CD4-positive, alpha-beta T cell (primary cell): ENCODE measurements around the gene LRRC52. TPM values are rescaled to one million over a fixed set of nuclear protein-coding genes. Genes with fewer than 3 reads are reported as not detected.

Experiments used
- ATAC-seq: fragments of 200-7000 bp; cut with Tn5 transposase; one replicate; pipeline ENCODE4 v1.10.0; 2022; ENCODE audit warnings: mild to moderate bottlenecking; ENCODE audit not compliant: poor library complexity
- CTCF ChIA-PET: fragments of 350-600 bp; sonication (Branson Sonifier 250); formaldehyde crosslinking; loops from one replicate; lab custom pipeline; 2021; ENCODE audit warnings: antibody characterized with exemption, inconsistent platforms; lab: Charles Lee
- POLR2A ChIA-PET: fragments of 350-600 bp; sonication (Branson Sonifier 250); formaldehyde crosslinking; loops from one replicate; lab custom pipeline; 2021; ENCODE audit warnings: antibody characterized with exemption, inconsistent platforms; lab: Charles Lee
- DNase-seq, 14 experiments: peaks; one replicate each; pipeline ENCODE4 v3.0.0-alpha.2; 2013 to 2020; ENCODE audit warnings: mixed read lengths in 2 of 14
- H3K27ac ChIP-seq, 2 donors: one replicate each; pipeline versions ENCODE4 v1.5.1 to v1.7.0; 2013; ENCODE audit warnings: low read length in 2 of 2, low read depth in 1 of 2, mild to moderate bottlenecking in 1 of 2
- H3K27me3 ChIP-seq, 2 experiments: 1 replicate in 1 of 2; 2 replicates in 1 of 2; pipeline versions ENCODE4 v1.6.1 to v1.7.0; 2013; ENCODE audit warnings: low read length in 2 of 2, control low read depth in 1 of 2, mild to moderate bottlenecking in 1 of 2, moderate library complexity in 1 of 2; ENCODE audit not compliant: insufficient read depth in 2 of 2, control insufficient read depth in 1 of 2
- H3K36me3 ChIP-seq: one replicate; pipeline ENCODE4 v1.6.1; 2013; ENCODE audit warnings: low read length, control low read depth; ENCODE audit not compliant: insufficient read depth
- H3K4me1 ChIP-seq: one replicate; pipeline ENCODE4 v1.6.1; 2013; ENCODE audit warnings: low read length, control low read depth; ENCODE audit not compliant: insufficient read depth
- H3K4me3 ChIP-seq: one replicate; pipeline ENCODE4 v1.5.1; 2013; ENCODE audit warnings: mild to moderate bottlenecking, low read length, moderate library complexity
- H3K9me3 ChIP-seq, 2 experiments: 1 replicate in 1 of 2; 2 replicates in 1 of 2; pipeline versions ENCODE4 v1.6.1 to v1.7.0; 2013; ENCODE audit warnings: low read length in 2 of 2, mild to moderate bottlenecking in 2 of 2, control low read depth in 1 of 2, moderate library complexity in 1 of 2; ENCODE audit not compliant: control insufficient read depth in 1 of 2, insufficient read depth in 1 of 2
- H3K27ac Mint-ChIP-seq: one replicate; pipeline ENCODE4 v1.8.0; 2020; ENCODE audit warnings: mixed read lengths
- H3K27me3 Mint-ChIP-seq: one replicate; pipeline ENCODE4 v1.8.0; 2021; ENCODE audit warnings: mixed read lengths
- H3K36me3 Mint-ChIP-seq: one replicate; pipeline ENCODE4 v1.8.0; 2021; ENCODE audit warnings: low read depth, mixed read lengths
- H3K4me1 Mint-ChIP-seq: one replicate; pipeline ENCODE4 v1.8.0; 2021; ENCODE audit warnings: low read depth, mixed read lengths
- H3K4me3 Mint-ChIP-seq: one replicate; pipeline ENCODE4 v1.8.0; 2020; ENCODE audit warnings: mild to moderate bottlenecking, mixed read lengths
- H3K9me3 Mint-ChIP-seq: one replicate; pipeline ENCODE4 v1.8.0; 2020; ENCODE audit warnings: mixed read lengths
- intact Hi-C, 2 experiments: fragments of 100-400 bp; cut with DNase I in 1 of 2; cut with micrococcal nuclease in 1 of 2; formaldehyde crosslinking; loops; one replicate each; pipeline versions ENCODE4 v1.15.1 to v1.9.0; 2023 to 2025; cut with DNase I, micrococcal nuclease
- total RNA-seq, 174 experiments: library from RNA in 2 of 174; stranded (reverse) in 2 of 174; gene quantifications; one replicate each; pipeline ENCODE4 v1.2.3 and lab custom pipeline; 2021 to 2026
- TF ChIP-seq, protein P1 (sequence below): fragments of 200-600 bp; IDR thresholded peaks from one replicate; pipeline ENCODE4 v1.8.0; 2022; ENCODE audit warnings: antibody characterized with exemption, mild to moderate bottlenecking

The LRRC52 gene
- total RNA-seq, 2 experiments from 2014 or later: not detected

DNA sequence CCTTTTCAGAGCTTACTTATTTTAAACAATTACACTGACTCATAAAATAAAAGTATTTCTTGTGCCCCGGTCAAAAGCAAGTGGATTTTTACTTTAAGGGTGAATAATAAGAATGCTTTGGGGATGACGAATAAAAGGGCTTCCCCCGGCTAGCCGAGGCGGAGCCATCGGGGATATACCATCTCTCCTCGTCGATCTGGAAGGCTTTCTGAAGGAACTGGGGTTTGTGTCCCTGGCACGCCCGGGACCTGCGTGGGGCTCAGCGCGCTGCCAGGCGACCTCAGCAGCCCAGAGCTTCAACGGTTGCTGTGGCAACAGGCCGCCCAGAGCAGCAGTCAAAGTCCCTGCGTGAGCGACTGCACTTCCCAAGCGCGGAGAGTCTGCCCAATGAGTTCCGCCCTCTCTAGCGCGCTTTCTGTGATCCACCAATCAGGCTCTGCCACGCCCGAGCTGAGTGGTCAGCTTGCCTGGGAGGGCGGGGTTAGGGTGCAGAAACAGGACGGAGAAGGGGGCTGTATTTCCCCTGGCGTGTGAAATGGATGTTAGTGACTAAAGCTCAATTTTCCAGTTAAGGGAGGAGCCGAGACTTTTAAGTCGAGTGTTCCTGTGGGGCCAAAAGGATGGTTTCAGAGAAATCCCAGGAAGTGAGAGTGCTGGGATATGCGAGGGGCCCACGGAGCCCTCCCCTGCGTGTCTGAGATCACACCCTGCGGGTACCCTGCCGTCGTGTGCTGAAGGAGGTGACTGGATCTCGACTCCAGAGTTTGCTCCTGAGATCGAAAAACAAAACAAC, 54.3 kb downstream of the LRRC52 start:
- no peaks in the 10 kb centered on the region for H3K9me3 Mint-ChIP-seq
- H3K27ac Mint-ChIP-seq: peak overlapping the region; percentile 38
- intact Hi-C loops: no loop called here
- H3K27ac ChIP-seq: no peak overlapping the region
- DNase-seq: peak; percentile 65 to 96 (median 81)
- H3K4me3 Mint-ChIP-seq: peak overlapping the region; percentile 88
- H3K4me1 ChIP-seq: peaks cover 19% of the 10 kb centered on the region
- CTCF ChIA-PET: interaction anchor here (2.4 to 3.1 kb wide), 2 partner anchors 205 to 230 kb away, joined by 11 to 12 read pairs; no protein-coding TSS in a partner anchor
- H3K36me3 Mint-ChIP-seq: no peaks in the 10 kb centered on the region
- H3K36me3 ChIP-seq: no peaks in the 10 kb centered on the region
- peaks cover 18 to 24% of the 10 kb centered on the region in 2 experiments for H3K27me3 ChIP-seq
- H3K4me3 ChIP-seq: peak overlapping the region; percentile 58
- POLR2A ChIA-PET: interaction anchor here (1.0 to 4.0 kb wide), 4 partner anchors 33 to 204 kb away, joined by 4 to 17 read pairs (median 8); partner anchors contain the start of genes ALDH9A1, MGST3 and TMCO1
- peak; percentile 92 for ATAC-seq
- H3K4me1 Mint-ChIP-seq: peaks cover 33% of the 10 kb centered on the region
- TF ChIP-seq, protein P1, sequence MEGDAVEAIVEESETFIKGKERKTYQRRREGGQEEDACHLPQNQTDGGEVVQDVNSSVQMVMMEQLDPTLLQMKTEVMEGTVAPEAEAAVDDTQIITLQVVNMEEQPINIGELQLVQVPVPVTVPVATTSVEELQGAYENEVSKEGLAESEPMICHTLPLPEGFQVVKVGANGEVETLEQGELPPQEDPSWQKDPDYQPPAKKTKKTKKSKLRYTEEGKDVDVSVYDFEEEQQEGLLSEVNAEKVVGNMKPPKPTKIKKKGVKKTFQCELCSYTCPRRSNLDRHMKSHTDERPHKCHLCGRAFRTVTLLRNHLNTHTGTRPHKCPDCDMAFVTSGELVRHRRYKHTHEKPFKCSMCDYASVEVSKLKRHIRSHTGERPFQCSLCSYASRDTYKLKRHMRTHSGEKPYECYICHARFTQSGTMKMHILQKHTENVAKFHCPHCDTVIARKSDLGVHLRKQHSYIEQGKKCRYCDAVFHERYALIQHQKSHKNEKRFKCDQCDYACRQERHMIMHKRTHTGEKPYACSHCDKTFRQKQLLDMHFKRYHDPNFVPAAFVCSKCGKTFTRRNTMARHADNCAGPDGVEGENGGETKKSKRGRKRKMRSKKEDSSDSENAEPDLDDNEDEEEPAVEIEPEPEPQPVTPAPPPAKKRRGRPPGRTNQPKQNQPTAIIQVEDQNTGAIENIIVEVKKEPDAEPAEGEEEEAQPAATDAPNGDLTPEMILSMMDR: no peak
- H3K9me3 ChIP-seq: no peaks in the 10 kb centered on the region
- H3K27me3 Mint-ChIP-seq: peaks cover 49% of the 10 kb centered on the region

DNA sequence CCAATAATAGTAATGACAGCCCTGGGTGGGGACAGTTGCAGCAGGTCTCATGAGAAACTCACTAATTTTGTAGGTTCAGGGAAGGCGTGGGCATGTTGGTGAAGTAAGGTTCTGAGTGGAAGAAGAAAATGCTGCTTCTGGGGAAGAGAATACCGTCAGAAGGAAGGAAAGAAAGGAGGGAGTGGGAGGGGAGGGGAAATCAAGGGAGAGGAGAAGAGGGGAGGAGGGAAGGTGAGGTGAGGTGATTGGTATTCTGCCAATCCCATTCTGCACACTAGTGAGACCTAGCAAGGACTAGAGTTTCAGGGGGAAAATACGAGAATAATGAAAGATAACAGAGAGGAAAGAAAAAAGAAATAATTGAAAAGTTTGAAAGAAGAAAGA, 54.9 kb downstream of the LRRC52 start:
- ChIA-PET POLR2A (interaction anchor here (1.0 to 4.0 kb wide), 5 partner anchors 32 to 205 kb away, joined by 4 to 17 read pairs (median 5); partner anchors contain the start of genes ALDH9A1, MGST3 and TMCO1), CTCF (interaction anchor here (1.2 to 3.1 kb wide), 3 partner anchors 206 to 326 kb away, joined by 3 to 12 read pairs (median 11); no protein-coding TSS in a partner anchor)
- TF ChIP-seq, protein P1: no peak
- peak overlapping the region; percentile 88 for H3K4me3 Mint-ChIP-seq
- Histone ChIP-seq H3K9me3 (no peaks in the 10 kb centered on the region), H3K27ac (no peak overlapping the region), H3K4me3 (peak overlapping the region; percentile 58), H3K4me1 (peaks cover 19% of the 10 kb centered on the region), H3K27me3 (peaks cover 12 to 19% of the 10 kb centered on the region in 2 experiments), H3K36me3 (no peaks in the 10 kb centered on the region)
- H3K27me3 Mint-ChIP-seq: peaks cover 43% of the 10 kb centered on the region
- no peaks in the 10 kb centered on the region for H3K36me3 Mint-ChIP-seq
- H3K27ac Mint-ChIP-seq: peak overlapping the region; percentile 38
- no peaks in the 10 kb centered on the region for H3K9me3 Mint-ChIP-seq
- DNase-seq (no peak), ATAC-seq (no peak)
- peaks cover 32% of the 10 kb centered on the region for H3K4me1 Mint-ChIP-seq
- intact Hi-C loops: no loop called here

DNA sequence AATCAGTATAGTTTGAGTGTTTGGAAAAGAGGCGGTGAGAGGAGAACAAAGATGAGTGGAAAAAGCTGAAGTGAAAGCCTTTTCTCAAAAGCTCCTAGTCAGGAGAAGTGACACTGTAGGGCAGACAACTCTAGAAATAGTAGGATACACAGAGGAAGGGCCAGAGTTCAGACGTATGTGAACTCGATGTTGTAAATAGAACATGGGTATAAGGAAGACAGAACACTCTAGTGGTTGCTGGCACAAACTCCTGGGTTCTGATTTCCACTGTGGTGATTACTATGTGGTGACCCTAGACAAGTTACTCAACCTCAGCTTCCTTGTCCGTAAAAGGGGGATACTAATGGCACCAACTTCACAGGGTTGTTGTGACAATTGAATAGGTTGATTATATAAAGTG, 57.0 kb downstream of the LRRC52 start:
- no peak for DNase-seq
- Histone ChIP-seq H3K9me3 (no peaks in the 10 kb centered on the region), H3K27ac (no peak overlapping the region), H3K4me1 (peaks cover 19% of the 10 kb centered on the region), H3K4me3 (no peak overlapping the region), H3K27me3 (peaks cover 4 to 5% of the 10 kb centered on the region in 2 experiments), H3K36me3 (no peaks in the 10 kb centered on the region)
- TF ChIP-seq, protein P1: no peak
- H3K36me3 Mint-ChIP-seq: no peaks in the 10 kb centered on the region
- no peak overlapping the region for H3K27ac Mint-ChIP-seq
- no peak for ATAC-seq
- intact Hi-C loops: loop anchor here (1.0 to 10.0 kb wide), 4 partner anchors 28 to 884 kb away; no protein-coding TSS in a partner anchor
- no peak overlapping the region for H3K4me3 Mint-ChIP-seq
- no peaks in the 10 kb centered on the region for H3K9me3 Mint-ChIP-seq
- ChIA-PET POLR2A (interaction anchor here (1.0 to 4.0 kb wide), 2 partner anchors 30 kb away, joined by 5 to 17 read pairs; partner anchors contain the start of gene MGST3), CTCF (interaction anchor here (1.0 to 2.7 kb wide), 6 partner anchors 66 to 878 kb away, joined by 3 to 9 read pairs (median 4); no protein-coding TSS in a partner anchor)
- peaks cover 32% of the 10 kb centered on the region for H3K4me1 Mint-ChIP-seq
- peaks cover 24% of the 10 kb centered on the region for H3K27me3 Mint-ChIP-seq
